Measurements from ENCODE around the gene ZSWIM3.

ZSWIM3 gene

DNA sequence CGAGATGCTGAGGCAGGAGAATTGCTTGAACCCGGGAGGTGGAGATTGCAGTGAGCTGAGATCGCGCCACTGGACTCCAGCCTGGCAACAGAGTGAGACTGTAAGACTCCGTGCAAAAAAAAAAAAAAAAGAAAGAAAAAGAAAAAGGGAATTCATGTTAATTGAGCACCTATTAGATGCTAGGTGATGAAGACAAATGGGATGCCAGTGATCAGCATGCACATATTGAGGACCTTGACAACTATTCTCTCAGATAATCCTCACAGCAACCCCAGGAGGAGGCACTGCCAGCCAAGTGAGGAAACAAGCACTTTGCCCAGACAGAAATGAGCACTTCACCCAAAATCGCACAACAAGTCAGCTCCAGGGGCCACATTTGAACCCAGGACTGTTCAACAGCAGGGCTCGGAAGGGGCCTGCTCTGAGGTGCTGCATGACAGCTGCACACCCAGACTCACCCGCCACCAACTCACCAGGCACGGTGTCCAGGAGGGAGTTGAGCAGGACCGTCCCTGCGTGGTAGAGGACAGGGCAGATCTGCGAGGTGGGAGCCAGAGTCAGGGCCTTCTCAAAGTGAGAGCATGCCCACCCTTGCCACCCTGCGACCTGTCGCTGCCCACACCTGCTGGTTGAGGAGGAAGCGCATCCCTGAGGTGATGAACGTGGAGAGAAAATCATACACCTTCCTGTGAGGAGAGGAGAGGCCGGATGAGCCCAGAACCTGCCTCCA lies 50.0 kb downstream of the ZSWIM3 start:
- peak; percentile 38 for FAIRE-seq
- DNase-seq (ENCODE audit: insufficient read length, low spot score), result no peak

DNA sequence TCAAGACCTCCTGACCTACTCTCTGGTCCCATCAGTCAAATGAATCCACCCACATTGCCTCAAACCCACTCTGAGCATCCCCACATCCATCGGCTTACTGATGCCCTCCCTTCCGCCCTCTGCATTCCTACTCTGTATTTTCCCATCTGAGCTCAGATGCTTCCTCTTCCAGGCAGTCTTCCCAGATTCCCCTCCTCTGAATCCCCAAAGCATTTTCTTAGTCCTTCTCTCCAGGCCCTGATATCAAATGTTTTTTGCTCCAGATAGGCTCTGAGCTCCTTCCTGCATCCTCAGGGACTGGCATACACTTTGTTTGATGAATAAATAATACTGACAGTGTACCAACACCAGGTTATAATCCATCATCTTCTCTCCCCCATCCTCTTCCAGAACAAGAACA lies 50.7 kb downstream of the ZSWIM3 start:
- FAIRE-seq (no peak), DNase-seq (ENCODE audit: insufficient read length, low spot score) (no peak)

DNA sequence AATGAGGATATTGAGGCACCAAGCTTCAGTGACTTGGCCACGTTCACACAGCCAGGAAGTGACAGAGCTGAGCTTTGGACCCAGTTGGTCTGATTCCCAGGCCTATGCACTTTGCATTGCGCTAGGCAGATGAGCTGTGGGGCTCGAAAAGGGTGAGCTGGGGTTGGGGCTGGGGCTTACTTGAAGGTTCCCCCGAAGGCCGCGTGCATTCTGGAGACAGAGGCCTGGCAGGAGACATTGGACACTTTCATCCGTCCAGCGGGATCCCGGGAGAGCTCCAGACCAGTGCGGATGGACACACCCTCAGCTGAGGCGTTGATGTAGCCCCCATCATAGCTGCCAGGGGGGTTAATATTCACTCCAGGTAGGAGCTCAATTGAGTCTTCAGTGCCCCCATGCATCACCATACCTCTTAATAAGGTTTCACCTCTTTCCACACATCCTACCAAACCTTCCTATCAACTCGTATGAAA lies 52.0 kb downstream of the ZSWIM3 start:
- DNase-seq (ENCODE audit: insufficient read length, low spot score) (no peak), FAIRE-seq (no peak)

DNA sequence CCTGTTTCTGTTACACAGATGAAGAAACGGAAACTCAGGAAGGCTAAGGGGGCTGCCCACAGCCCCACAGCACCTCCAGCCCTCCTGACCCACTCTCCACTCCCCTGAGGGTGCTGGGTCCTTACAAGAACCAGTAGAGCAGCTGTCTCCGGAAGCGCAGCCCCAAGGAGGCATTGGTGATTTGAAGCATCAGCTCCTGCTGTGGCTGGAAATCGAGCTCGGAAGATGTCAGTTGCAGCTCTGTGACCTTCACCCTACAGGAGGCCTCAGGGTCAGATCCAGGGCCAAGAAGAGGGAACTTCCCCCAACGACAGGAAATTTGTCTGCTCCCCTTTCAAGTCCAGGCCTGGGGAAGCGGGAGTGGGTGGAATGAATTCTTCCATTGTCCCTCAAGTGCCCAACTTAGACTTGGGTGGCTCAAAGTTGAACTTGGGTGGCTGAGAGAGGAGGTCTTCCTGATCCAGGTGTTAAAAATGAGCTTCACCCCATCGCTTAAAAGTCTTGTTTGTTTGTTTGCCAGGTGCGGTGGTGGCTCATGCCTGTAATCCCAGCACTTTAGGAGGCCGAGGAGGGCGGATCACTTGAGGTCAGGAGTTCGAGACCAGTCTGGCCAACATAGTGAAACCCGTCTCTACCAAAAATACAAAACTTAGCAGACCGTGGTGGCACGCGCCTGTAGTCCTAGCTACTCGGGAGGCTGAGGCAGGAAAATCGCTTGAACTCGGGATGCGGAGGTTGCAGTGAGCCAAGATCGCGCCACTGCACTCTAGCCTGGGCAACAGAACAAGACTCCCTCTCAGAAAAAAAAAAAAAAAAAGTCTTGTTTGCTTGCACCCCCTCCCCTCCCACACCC lies 52.6 kb downstream of the ZSWIM3 start:
- DNase-seq (ENCODE audit: insufficient read length, low spot score), result no peak
- FAIRE-seq, result no peak

DNA sequence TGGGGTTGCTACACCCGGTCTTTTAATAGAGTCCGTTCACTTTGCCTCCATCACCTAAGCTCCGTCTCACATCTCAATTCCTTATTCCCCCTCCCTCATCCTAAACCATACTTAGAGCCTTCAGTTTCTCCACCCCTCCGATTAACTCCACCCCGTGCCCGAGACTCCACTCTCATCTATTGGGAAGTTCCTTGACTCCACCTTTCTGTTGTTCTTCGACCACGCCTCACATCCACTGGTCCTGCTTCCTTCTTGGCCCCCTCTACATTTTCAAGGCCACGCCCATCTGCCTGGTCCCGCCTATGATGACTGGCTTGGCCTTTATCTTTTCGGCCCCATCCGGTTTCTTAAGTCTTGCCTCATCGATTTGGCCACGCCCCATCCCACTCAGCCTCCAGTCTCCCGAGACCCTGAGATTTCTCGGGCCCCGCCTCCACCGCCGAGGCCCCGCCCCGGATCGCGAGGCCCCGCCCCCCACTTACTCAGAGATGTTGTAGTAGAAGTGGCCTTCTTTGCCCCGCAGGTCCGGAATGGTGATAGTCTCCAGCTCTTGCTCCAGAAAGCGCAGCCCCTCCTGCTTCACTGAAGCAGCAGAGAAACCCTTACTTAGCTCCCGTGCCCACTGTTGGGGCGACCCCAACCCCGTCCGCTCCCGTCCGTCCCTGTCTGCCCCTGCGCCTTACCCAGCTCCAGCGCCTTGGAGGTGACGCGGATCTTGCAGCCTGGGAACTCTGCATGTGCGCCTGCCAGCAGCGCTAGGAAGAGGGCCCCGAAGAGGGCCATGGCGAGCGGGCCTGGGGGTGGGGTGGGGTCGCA lies 53.5 kb downstream of the ZSWIM3 start:
- peak; percentile 100 for DNase-seq (ENCODE audit: insufficient read length, low spot score)
- FAIRE-seq, result peak; percentile 98

DNA sequence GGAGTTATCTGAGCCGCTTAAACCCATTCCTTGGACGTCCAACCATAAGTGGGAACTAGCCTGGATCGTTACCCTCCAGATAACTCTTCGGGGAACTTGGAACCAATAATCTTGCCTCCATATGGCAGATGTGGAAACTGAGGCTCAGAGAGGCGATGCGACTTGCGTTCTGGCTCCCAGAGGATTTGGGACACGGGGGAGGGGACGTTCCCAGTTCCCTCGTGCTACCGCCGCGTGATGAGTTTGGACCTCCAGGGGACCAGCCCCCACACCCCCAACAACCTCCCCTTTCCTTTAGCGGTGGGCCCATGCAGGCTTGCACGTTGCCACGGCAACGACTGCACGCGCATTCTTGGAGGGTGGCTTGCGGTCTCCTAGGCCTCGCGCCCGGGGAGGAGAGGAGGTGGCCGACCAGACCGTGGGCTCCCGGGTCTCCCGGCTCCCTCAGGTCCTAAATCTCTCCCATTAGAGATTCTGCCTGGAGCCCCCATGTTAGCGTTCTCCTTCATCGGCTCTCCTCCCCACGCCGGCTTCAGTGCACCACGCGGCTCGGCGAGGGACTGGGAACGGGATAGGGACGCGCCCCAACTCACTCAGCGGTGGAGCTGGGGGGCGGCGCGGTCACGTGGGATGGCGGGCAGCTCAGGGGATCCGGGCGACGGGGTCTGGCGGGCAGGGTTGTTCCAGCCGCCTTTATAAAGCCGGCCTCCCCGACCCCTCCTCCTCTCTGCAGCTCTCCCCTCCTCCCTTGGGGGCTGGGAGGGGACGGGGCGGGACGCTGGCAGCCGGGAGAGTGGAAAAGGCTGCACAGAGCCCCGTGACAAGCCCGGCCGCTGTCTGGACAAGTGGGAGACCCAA lies 54.3 kb downstream of the ZSWIM3 start, which contains the start of gene PLTP:
Gene PLTP, minus strand, starts transcription at position 670 of the 858 bp plus-strand sequence. CDS start 703 bp downstream, outside the sequence.
- DNase-seq (ENCODE audit: insufficient read length, low spot score), result no peak
- FAIRE-seq, result peak; percentile 81

DNA sequence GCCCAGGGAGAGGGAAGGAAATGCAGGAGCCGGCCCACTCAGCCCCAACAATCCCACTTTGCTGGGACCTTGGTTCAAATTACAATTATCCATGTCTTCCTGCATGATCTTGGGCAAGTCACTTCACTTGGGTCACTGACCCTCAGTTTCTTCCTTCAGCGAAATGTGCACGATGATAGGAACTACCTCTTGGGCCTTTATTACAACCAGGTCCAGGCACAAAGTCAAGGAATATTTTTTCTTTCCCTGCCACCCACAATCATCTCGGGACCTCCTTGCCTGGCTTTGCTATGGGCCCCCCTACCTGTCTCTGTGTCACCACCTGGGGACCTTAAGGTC lies 54.9 kb downstream of the ZSWIM3 start:
- DNase-seq (ENCODE audit: insufficient read length, low spot score) (no peak), FAIRE-seq (peak; percentile 44)

DNA sequence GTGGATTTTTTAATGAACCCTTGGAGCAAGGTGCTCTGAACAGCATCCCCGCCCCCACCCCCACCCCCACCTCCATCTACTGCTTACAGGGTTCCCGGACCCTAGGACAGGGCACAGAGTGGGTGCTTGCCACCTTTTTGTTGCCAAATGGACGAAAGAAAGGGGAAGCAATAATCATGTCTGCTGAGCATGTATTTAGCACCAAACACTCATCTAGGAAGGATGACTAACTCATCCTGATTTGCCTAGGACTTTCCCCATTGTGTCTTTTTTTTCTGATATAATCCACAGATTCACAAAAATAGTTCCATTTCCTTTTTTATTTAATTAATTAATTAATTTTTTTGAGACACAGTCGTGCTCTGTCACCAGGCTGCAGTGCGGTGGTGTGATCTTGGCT lies 55.7 kb downstream of the ZSWIM3 start:
- DNase-seq (ENCODE audit: insufficient read length, low spot score) (no peak), FAIRE-seq (no peak)

DNA sequence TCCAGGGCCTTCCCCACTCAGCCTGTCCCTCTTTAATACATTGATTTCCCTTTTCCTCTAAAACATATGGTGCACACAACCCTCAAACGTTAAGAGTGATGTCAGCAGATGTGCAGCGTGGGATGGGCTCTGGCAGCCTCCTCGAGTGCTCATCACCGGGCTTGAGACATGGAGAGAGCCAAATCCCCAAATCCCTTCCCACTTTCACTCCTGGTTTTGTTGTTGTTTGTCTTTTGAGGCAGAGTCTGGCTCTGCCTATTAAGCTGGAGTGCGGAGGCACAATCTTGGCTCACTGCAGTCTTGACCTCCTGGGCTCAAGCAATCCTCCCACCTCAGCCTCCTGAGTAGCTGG lies 60.4 kb downstream of the ZSWIM3 start:
- no peak for FAIRE-seq

DNA sequence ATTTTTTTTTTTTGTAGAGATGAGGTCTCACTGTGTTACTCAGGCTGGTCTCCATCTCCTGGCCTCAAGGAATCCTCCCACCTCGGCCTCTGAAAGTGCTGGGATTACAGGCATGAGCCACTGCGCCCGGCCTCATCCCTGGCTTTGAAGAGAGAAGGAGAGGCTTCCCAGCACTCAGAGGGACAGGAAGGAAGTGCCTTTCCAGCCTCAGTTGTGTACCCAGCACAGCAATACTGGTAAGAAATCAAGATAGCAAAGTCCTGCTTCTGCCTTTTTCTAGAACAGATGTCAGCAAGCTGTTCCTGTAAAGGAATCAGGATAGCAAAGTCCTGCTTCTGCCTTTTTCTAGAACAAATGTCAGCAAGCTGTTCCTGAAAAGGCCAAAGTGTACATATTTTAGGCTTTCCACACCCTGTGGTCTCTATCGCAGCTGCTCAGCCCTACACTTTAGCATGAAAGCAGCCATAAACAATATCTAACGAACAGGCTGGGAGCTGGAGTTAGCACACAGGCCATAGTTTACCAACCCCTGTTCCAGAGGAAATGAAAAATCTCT lies 60.8 kb downstream of the ZSWIM3 start:
- FAIRE-seq (no peak), DNase-seq (ENCODE audit: insufficient read length, low spot score) (no peak)

More for the DNA sequence above, 60.4 kb downstream of the ZSWIM3 start:
- DNase-seq (ENCODE audit: insufficient read length, low spot score), result no peak

DNA sequence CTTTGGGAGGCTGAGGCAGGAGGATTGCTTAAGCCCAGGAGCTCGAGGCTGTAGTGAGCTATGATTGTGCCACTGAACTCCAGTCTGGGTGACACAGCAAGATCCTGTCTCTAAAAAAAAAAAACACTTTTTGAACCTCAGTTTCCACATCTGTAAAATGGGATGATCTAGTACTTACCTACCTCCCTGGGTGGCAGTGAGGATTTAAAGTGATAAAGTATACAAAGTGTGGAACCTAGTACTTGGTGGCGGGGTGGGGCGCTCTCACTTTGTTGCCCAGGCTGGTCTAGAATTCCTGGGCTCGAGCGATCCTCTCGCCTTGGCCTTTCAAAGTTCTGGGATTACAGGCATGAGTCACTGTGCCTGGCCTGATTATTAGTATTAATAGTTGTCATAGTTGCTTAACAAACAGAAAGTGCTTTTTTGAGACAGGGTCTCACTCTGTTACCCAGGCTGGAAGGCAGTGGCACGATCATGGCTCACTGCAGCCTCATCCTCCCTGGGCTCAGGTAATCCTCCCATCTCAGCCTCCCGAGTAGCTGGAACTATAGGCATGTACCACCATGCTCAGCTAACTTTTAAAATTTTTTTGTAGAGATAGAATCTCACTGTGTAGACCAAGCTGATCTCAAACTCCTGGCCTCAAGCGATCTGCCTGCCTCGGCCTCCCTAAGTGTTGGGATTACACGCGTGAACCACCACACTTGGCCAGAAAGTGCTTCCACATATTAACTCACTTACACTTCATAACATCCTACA lies 61.5 kb downstream of the ZSWIM3 start:
- FAIRE-seq (no peak), DNase-seq (ENCODE audit: insufficient read length, low spot score) (no peak)

DNA sequence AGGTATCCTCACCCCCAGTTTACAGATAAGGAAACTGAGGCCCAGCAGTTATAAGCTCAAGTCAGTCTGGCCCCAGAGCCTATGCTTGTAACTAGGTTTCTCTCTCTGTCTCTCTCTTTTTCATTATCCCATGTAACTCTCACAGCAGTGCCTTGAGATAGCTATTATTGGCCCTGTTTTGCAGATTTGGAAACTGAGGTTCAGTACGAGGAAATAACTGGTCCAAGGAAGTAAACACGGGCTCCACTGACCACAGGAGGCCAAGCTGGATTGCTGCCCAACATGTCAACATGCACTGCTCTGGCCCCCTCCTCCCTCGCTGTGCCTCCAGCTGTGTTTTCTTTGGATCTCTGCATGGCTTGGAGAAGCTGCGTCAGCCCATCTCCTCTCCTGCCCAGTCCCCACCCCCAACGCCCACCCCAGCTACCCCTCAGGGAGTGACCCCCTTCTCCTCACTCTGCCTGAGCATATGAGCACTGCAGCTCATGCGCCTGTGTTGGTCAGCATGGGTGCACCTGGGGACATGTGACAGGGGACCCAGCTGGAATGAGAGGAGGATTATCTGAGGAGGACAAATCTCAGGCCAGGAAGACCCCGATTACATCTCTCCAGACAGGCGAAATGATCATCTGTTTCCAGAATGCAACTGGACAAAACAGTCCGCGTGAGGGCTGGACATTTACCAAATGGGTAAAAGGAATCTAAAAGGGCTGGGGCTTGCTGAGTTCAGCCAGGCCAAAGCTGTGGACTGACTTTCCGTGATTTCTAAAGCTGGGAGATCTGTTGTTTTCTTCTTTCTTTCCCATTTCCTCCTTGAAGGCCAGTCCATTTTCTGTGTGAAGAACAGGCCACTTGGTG lies 62.4 kb downstream of the ZSWIM3 start:
- FAIRE-seq, result no peak
- no peak for DNase-seq (ENCODE audit: insufficient read length, low spot score)

DNA sequence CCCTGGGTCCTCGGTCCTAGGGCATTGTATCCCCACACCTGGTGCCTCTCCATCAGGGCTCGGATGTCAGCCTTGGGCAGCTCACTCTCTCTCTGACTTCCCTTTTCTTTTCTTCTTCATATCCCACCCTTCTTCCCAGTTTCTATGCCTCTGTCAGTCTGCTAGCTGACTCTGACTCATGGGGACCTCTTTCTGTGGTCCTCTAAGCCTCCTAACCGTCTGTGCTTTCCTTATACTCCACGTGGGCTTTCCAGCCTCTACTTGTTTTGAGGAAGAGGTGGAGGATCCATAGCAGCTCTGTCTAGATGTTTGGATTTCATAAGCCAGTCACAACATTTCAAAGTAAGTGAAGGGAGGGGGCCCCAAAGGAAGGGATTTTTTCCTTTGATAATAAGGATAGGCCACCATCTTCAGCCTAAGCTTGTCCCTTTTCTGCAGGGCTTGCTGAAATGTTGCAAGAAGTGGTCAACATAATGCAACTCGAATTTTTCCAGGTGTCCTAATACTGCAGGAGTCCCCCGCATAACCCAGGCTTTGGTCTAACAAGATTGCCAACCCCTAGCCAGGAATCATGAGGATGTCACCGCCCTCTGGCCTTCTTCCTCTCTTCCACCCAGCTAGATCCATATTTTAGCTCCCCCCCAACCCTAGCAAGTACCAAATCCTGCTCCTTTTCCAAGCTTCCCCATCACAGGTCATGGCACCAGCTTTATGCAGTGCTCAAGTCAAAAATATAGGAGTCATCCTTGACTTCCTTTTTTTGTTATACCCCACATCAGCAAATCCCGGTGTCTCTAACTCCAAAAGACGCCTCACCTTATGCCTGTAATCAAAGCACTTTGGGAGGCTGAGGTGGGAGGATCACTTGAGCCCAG lies 63.3 kb downstream of the ZSWIM3 start:
- no peak for FAIRE-seq
- DNase-seq (ENCODE audit: insufficient read length, low spot score), result no peak

DNA sequence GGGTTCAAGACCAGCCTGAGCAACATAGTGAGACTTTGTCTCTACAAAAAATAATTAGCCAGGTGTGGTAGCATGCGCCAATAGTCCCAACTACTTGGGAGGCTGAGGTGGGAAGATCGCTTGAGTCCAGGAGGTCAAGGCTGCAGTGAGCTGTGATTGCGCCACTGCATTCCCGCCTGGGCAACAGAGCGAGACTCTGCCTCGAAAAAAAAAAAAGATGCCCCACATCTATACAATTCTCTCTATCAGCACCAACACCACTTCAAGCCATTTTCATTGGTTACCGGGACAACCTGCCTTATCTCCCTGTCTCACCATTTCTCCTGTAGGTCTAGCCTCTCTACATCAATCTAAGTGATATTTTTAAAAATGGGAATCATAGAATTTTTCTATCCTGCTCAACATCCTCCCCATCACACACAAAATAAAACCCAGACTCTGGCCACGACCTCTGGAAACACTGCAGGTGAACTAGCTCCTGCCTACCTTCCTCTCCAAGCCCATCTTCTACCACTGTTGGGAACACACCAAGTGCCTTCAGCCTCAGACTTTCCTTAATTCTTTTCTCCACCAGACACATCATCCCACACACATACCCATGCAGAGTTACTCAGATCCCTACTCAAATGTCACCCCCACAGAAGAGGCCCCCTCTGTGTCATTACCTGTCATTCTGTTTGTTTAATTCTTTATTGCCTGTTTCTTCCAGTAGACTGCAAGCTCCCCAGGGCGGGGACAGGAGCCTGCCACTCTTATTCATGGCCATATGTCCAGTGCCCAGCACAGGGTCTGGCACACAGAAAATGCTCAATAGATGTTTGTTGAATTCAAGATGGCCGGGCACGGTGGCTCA lies 64.1 kb downstream of the ZSWIM3 start:
- DNase-seq (ENCODE audit: insufficient read length, low spot score), result no peak
- FAIRE-seq, result no peak

DNA sequence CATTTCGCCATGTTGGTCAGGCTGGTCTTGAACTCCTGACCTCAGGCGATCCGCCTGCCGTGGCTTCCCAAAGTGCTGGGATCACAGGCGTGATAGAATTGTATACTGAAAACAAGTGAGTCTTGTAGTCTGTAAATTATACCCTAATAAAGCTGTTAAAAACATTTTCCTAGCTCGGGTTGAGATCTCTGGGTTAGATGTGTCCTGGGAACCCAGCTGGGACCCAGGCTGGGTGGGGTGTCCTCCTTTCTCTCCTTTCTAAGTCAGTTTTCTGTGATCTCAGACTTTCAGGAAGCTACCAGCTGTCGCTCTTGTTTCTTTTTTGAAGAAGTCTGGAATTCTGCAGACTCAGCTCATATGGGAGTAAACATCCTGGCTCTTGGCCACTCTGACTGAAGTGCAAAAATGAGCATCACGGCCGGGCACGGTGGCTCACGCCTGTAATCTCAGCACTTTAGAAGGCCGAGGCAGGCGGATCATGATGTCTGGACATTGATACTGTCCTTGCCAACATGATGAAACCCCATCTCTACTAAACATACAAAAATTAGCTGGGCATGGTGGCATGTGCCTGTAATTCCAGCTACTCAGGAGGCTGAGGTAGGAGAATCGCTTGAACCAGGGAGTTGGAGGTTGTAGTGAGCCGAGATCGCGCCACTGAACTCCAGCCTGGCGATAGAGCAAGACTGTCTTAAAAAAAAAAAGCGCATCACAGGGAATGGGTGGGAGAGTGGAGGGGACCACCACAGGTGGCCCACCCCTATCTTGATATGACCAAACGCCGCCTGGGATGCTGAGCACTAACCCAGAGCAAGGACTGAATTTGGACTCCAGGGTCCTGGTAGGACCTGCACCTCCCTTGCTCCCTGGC lies 67.2 kb downstream of the ZSWIM3 start:
- FAIRE-seq (no peak), DNase-seq (ENCODE audit: insufficient read length, low spot score) (no peak)
